ENCODE results near the gene SLC35A4. TPM values are rescaled to one million over a fixed set of nuclear protein-coding genes. Genes with fewer than 3 reads are reported as not detected.

SLC35A4 gene
- total RNA-seq, 4 donors from 2014 or later = 24.5 to 52.0 (median 32.7) TPM

GRCh38 chr5:140563596-140563995 is 1.0 kb upstream of the SLC35A4 start:
- H3K4me3 ChIP-seq = peak overlapping the region; percentile 57 to 72
- ATAC-seq = no peak
- no peaks in the 10 kb centered on the region for H3K27me3 ChIP-seq
- peak overlapping the region; percentile 80 to 95 (median 89) for H3K27ac ChIP-seq
- H3K9me3 ChIP-seq = no peaks in the 10 kb centered on the region
- peaks cover 0 to 53% of the 10 kb centered on the region in 2 donors for H3K36me3 ChIP-seq
- WGBS, 2 donors (ENCODE audit: low coverage in 1 of 2) = 56 to 61% methylated on average over 5 to 6 of the region's 8 CpGs
- H3K4me1 ChIP-seq = peaks cover 0 to 65% (median 31%) of the 10 kb centered on the region in 3 donors
- TF ChIP-seq POLR2A (IDR thresholded peaks at IDR 0.05) (no peak), EP300 (IDR thresholded peaks at IDR 0.05) (no peak), POLR2AphosphoS5 (IDR thresholded peaks at IDR 0.05) (no peak), CTCF (IDR thresholded peaks at IDR 0.05) (no peak)

- Histone ChIP-seq H3K27me3 (no peaks in the 10 kb centered on the region), H3K4me1 (peaks cover 0 to 78% (median 36%) of the 10 kb centered on the region in 3 donors), H3K4me3 (peak overlapping the region; percentile 57 to 72), H3K9me3 (no peaks in the 10 kb centered on the region), H3K36me3 (peaks cover 0 to 60% of the 10 kb centered on the region in 2 donors), H3K27ac (peak overlapping the region; percentile 80 to 95 (median 89))
- no peak for ATAC-seq
- WGBS, 2 donors (ENCODE audit: low coverage in 1 of 2) = 4 to 9% methylated on average over 12 of the region's 13 CpGs
- TF ChIP-seq POLR2A (IDR thresholded peaks at IDR 0.05) (no peak), EP300 (IDR thresholded peaks at IDR 0.05) (no peak), POLR2AphosphoS5 (IDR thresholded peaks at IDR 0.05) (no peak), CTCF (IDR thresholded peaks at IDR 0.05) (no peak)
Observed at GRCh38 chr5:140565024-140565779, 574 bp downstream of the SLC35A4 start.

GRCh38 chr5:140565780-140566095 is 1.1 kb downstream of the SLC35A4 start:
- Histone ChIP-seq H3K4me1 (peaks cover 0 to 82% (median 37%) of the 10 kb centered on the region in 3 donors), H3K4me3 (peak overlapping the region in 1 of 2 donors; percentile 72), H3K27ac (peak overlapping the region in 3 of 4 donors; percentile 89 to 95 (median 89)), H3K27me3 (no peaks in the 10 kb centered on the region), H3K9me3 (no peaks in the 10 kb centered on the region), H3K36me3 (peaks cover 0 to 60% of the 10 kb centered on the region in 2 donors)
- no peak for ATAC-seq
- WGBS, 2 donors (ENCODE audit: low coverage in 1 of 2) = 66 to 81% methylated on average over 4 of the region's 4 CpGs
- TF ChIP-seq CTCF (IDR thresholded peaks at IDR 0.05) = no peak
- TF ChIP-seq POLR2AphosphoS5 (IDR thresholded peaks at IDR 0.05) = no peak
- no peak for TF ChIP-seq EP300 (IDR thresholded peaks at IDR 0.05)
- no peak for TF ChIP-seq POLR2A (IDR thresholded peaks at IDR 0.05)

- TF ChIP-seq POLR2AphosphoS5 (IDR thresholded peaks at IDR 0.05) (no peak), POLR2A (IDR thresholded peaks at IDR 0.05) (no peak), CTCF (IDR thresholded peaks at IDR 0.05) (no peak), EP300 (IDR thresholded peaks at IDR 0.05) (no peak)
- Histone ChIP-seq H3K36me3 (peaks cover 0 to 56% of the 10 kb centered on the region in 2 donors), H3K27me3 (no peaks in the 10 kb centered on the region), H3K27ac (no peak overlapping the region), H3K9me3 (no peaks in the 10 kb centered on the region), H3K4me3 (no peak overlapping the region), H3K4me1 (peaks cover 0 to 86% (median 37%) of the 10 kb centered on the region in 3 donors)
- WGBS, 2 donors (ENCODE audit: low coverage in 1 of 2) = 94 to 100% methylated on average over 3 to 5 of the region's 5 CpGs
- ATAC-seq = no peak
Observed at GRCh38 chr5:140566665-140567064, 2.0 kb downstream of the SLC35A4 start.
